Colonic mucosa (tissue), 4 donors: Measurements from ENCODE around the gene ABHD14A. TPM values are rescaled to one million over a fixed set of nuclear protein-coding genes. Genes with fewer than 3 reads are reported as not detected.
"Not testable (repeated sequence)": the region's sequence is repeated elsewhere in the genome, so short reads cannot be mapped to it uniquely, and the experiment has no call there.

Experiments used
- DNase-seq: peaks from one replicate; pipeline ENCODE4 v3.0.0-alpha.2; 2020
- H3K27ac ChIP-seq: fragments of 200-600 bp; one replicate; pipeline ENCODE4 v1.8.0; 2021
- H3K27me3 ChIP-seq: fragments of 200-600 bp; one replicate; pipeline ENCODE4 v1.8.0; 2021
- H3K36me3 ChIP-seq: fragments of 200-600 bp; one replicate; pipeline ENCODE4 v1.8.0; 2021
- H3K4me1 ChIP-seq: fragments of 200-600 bp; one replicate; pipeline ENCODE4 v1.8.0; 2021; ENCODE audit warnings: mild to moderate bottlenecking
- H3K4me3 ChIP-seq: fragments of 200-600 bp; one replicate; pipeline ENCODE4 v1.8.0; 2021
- H3K9ac ChIP-seq, 2 donors: one replicate each; pipeline ENCODE4 v1.7.0; 2013; ENCODE audit warnings: control low read depth in 2 of 2, low read depth in 2 of 2, low read length in 2 of 2
- H3K9me3 ChIP-seq: fragments of 200-600 bp; one replicate; pipeline ENCODE4 v1.8.0; 2021
- CTCF ChIP-seq: fragments of 200-600 bp; IDR thresholded peaks from one replicate; pipeline ENCODE4 v1.8.0; 2022; ENCODE audit warnings: antibody characterized with exemption, mild to moderate bottlenecking
- intact Hi-C: fragments of 100-400 bp; cut with DNase I; formaldehyde crosslinking; loops from one replicate; pipeline ENCODE4 v1.14.1; 2022
- total RNA-seq, 2 donors: library from RNA; stranded (reverse); fragmentation: NEBNext Ultra II Directional in 1 of 2; extraction: Animal tissue kit (Norgen Biotek cat#: 25700) in 1 of 2; gene quantifications; one replicate each; pipeline ENCODE4 v1.2.1, GENCODE V29; 2021
- donor health status: healthy.
- donor health status: DM: no; HTN: no; CAD: no.
- donor health status: DM: no; HTN: no; CAD: no.

ABHD14A gene
- 1 to 10 TPM; 7.4 to 9.6 TPM for total RNA-seq

- no peak for TF ChIP-seq CTCF
- H3K27ac ChIP-seq = peak within 1 kb of the TSS; percentile 95
- H3K27me3 ChIP-seq = no peaks in the 10 kb centered on the region
- peak within 1 kb of the TSS; percentile 81 for H3K4me3 ChIP-seq
- intact Hi-C loops = no loop called here
- H3K9ac ChIP-seq = peak within 1 kb of the TSS; percentile 75 to 94
- no peaks in the 10 kb centered on the region for H3K9me3 ChIP-seq
- no peaks in the 10 kb centered on the region for H3K4me1 ChIP-seq
- peak; percentile 88 for DNase-seq
- no peaks in the 10 kb centered on the region for H3K36me3 ChIP-seq
Observed at GRCh38 chr3:51974963-51975851, at the start of gene ABHD14A. Gene ABHD14A, plus strand, starts transcription at chr3:51975064. Its CDS starts 72 bp downstream, at chr3:51975136.

DNA sequence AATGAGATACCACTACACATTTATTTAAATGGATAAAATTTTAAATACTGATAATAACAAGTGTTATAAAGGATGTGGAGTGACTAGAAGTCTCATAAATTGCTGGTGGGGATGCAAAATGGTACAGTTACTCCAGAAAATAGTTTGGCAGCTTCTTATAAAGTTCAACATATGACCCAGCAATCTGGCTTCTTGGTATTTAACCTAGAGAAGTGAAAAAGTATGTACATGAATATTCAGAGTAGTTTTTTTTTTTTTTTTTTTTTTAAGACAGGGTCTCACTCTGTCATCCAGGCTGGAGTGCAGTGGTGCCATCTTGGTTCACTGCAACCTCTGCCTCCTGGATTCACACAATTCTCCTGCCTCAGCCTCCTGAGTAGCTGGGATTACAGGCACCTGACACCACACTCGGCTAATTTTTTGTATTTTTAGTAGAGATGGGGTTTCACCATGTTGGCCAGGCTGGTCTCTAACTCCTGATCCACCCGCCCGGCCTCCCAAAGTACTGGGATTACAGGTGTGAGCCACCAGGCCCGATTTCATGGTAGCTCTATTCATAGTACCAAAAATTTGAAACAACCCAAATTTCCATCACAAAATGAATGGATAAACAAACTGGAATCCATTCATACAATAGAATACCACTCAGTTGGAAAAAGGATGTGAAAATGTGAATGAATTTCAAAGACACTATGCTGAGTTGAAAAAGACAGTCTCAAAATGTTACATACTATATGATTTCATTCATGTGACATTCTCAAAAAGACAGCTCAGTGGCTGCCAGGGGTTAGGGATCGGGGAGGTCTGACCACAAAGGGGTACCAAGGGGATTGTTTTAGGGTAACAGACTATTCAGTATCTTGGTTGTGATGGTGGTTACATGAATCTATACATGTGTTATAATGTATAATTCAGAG, 47.5 kb upstream of the ABHD14A start:
- Histone ChIP-seq H3K4me3 (no peak overlapping the region), H3K9ac (no peak overlapping the region), H3K9me3 (no peaks in the 10 kb centered on the region), H3K4me1 (no peaks in the 10 kb centered on the region), H3K27ac (no peak overlapping the region), H3K27me3 (no peaks in the 10 kb centered on the region), H3K36me3 (no peaks in the 10 kb centered on the region)
- no peak for DNase-seq
- no peak for TF ChIP-seq CTCF
- intact Hi-C loops = no loop called here

DNA sequence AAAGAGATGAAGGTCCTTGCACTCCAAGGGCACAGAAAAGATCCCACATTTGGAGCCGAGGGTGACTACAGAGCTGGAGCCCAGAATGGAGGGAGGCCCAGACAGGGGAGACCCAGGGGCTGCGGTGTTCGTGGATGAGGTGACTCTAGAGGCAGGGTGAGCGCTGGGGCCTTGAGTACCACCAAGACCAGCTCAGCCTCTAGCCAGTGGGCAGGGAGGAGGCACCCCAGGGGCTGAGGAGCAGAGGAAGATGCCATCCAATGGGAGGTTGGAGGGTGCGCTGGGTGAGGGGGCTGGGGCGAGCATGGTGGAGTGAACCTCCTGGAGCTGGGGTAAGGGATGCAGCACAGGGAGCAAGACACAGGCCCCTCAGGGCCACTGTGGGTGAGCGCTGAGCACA, 46.4 kb upstream of the ABHD14A start:
- no peak for DNase-seq
- intact Hi-C loops = no loop called here
- no peaks in the 10 kb centered on the region for H3K36me3 ChIP-seq

DNA sequence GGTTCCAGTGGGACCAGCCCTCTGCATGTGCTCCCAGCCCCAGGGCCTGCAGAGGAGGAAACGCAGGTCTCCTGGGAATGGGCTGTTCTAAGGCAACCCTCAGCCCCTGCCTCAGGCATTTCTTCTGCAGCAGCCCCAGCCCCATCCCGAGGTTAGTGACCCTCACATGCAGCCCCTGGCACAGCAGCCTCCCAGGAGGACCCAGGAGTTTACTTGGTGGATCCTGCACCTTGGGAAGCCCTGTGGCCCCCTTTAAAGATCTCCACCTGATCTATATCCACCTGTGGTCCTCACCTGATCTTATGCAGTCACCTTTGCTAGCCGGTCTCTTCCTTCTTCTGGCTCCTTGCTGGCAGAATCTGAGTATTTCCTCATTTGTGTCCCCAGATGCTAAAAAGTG, 45.9 kb upstream of the ABHD14A start:
- H3K4me3 ChIP-seq, H3K27ac ChIP-seq, H3K27me3 ChIP-seq, H3K9me3 ChIP-seq, DNase-seq, H3K9ac ChIP-seq, H3K4me1 ChIP-seq, intact Hi-C loops, H3K36me3 ChIP-seq: not testable (repeated sequence)

More for the DNA sequence above, 46.4 kb upstream of the ABHD14A start:
- no peaks in the 10 kb centered on the region for H3K27me3 ChIP-seq
- no peak overlapping the region for H3K4me3 ChIP-seq
- H3K9me3 ChIP-seq = no peaks in the 10 kb centered on the region
- no peaks in the 10 kb centered on the region for H3K4me1 ChIP-seq
- TF ChIP-seq CTCF = no peak
- no peak overlapping the region for H3K9ac ChIP-seq
- no peak overlapping the region for H3K27ac ChIP-seq

GRCh38 chr3:51929420-51930003, 45.4 kb upstream of the ABHD14A start:
- TF ChIP-seq CTCF = no peak
- intact Hi-C loops = no loop called here
- no peak overlapping the region for H3K27ac ChIP-seq
- H3K9ac ChIP-seq = no peak overlapping the region
- H3K4me3 ChIP-seq = no peak overlapping the region
- H3K36me3 ChIP-seq = no peaks in the 10 kb centered on the region
- H3K9me3 ChIP-seq = no peaks in the 10 kb centered on the region
- H3K27me3 ChIP-seq = no peaks in the 10 kb centered on the region
- no peak for DNase-seq
- no peaks in the 10 kb centered on the region for H3K4me1 ChIP-seq
